CD4-positive, alpha-beta T cell treated with Interferon alpha-2 for 1 hour (primary cell): ENCODE results near the gene CALD1.

ENCODE experiments used
- DNase-seq, 2 donors: peaks; one replicate each; pipeline ENCODE4 v3.0.0-alpha.2; 2020 to 2022

Gene CALD1

DNA sequence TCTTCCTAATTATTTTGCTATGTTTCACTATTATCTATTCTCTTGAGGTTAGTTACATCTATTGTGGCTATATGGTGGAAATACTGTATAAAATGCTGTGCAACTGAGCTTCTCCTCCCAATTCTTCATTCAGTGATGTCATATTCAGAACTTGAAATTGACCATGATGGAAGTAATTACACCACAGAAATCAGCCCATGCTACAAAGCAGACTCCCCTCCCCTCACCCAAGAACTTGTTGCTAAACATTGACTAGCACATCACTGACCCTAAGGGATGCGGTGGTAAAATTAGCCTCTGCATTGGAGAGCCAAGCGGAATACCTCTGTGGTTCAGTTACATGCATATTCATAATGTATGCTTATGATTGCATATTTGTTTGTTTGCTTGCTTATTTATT is 8.8 kb downstream of the CALD1 start:
- DNase-seq = no peak

- DNase-seq = no peak
These were observed 10.7 kb downstream of the CALD1 start for GRCh38 chr7:134789967-134790685.

GRCh38 chr7:134792968-134793367 is 13.5 kb downstream of the CALD1 start:
- DNase-seq = no peak

DNA sequence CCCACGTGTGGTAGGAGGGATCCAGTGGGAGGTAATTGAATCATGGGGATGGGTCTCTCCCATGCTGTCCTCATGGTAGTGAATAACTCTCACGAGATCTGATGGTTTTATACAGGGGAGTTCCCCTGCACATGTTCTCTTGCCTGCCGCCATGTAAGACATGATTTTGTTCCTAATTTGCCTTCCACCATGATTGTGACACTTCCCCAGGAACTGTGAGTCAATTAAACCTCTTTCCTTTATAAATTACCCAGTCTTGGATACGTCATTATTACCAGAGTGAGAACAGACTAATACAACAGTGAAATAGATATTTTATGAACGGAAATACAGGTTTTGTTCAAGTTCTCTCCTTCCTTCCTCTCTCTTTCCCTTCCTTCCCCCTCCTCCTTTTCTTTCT is 15.8 kb downstream of the CALD1 start:
- DNase-seq = no peak

DNA sequence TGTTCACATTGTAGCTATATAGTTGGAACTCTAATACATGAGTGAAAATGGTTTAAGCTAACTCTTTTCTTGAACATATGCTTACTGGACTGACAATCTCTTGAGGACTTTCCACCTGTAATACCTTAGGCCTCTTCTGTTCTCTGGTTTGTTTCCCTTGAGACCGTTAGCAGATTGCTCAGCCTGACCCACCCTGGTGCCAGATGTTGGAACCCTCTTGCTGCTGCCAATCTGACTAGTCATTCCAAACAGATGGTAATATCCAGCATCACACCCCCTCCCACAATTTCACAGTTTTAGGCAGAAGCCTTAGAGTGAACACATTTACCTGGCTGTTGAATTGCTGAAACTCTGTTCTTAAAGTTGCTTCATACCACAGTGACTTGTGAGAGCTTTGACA is 18.7 kb downstream of the CALD1 start:
- no peak for DNase-seq

GRCh38 chr7:134799377-134799776 is 19.9 kb downstream of the CALD1 start:
- DNase-seq = no peak

DNA sequence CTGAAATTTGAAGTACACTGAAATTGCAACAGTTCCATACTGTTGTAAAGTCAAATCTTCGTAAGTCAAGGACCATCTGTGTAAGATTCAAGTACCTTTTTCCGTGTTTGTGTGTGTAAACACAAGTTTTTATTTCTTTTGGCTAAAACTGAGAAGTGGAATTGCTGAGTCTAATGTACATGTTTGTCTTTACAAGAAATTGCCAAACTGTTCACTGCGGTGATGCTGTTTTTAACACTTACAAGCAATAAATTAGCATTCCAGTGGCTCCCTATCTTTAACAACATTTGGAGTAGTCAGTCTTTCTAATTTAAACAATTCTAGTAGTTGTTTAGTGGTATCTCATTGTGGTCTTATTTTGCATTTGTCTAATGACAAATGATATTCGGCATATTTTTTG is 23.3 kb downstream of the CALD1 start:
- DNase-seq = no peak

DNA sequence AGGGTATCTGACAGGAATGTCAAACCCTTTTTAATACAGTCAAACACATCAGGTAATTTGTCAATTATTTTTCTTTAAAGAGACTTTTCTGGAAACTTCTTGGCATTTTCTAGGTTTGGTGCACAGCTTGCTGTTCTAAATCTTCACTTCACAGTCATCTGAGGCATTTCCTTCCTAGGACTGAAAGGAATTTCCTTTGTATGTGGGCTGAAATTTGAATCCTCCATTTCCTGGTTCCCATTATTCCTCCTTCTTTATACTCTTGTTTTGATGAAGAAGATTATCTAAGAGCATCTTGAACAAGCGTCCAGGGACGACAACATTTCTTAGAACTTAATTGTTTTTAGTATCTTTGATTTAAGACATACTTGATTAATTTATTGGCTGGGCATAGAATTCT is 24.9 kb downstream of the CALD1 start:
- no peak for DNase-seq

GRCh38 chr7:134804854-134805253 is 25.4 kb downstream of the CALD1 start:
- DNase-seq = no peak

DNA sequence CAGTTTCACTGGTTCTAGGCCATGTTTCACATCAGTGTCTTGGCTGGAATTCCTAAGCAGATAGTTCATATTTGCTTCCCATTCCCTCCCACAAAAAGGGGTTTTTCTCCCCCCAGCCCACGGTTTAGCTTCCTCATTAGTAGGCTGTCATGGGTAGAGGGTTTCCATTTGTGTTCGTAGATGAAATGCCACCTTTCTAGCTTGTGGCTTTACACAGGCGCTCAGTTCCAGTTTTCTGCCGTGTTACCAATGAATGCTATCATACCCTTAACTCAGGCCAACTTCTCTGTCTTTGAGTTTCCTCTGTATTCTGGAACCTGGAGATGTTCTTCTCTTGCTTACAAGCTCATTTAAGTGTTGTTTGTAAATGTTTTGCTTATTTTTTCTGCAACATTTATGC is 26.8 kb downstream of the CALD1 start:
- no peak for DNase-seq

DNA sequence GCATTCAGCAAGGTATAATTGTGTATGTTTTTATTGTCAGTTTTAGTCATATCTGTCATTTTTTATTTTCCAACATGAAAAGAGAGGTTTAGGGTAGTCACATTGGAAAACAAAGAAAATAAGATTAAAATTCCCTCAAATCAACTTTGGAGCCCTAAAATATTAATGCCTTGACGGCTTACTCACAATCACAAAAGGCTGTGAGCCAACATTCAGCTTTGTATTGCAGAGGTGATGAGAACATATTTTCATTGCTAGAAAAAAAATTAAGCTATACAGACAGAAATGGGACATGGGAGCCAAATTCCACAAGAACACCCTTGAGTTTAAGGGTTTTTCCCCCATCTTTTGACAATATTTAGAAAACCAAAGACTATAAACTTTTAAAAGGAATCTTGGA is 30.2 kb downstream of the CALD1 start:
- DNase-seq = no peak

GRCh38 chr7:134811765-134812164 is 32.3 kb downstream of the CALD1 start:
- DNase-seq = no peak

- no peak for DNase-seq
These were observed 34.4 kb downstream of the CALD1 start for GRCh38 chr7:134813663-134814396.

DNA sequence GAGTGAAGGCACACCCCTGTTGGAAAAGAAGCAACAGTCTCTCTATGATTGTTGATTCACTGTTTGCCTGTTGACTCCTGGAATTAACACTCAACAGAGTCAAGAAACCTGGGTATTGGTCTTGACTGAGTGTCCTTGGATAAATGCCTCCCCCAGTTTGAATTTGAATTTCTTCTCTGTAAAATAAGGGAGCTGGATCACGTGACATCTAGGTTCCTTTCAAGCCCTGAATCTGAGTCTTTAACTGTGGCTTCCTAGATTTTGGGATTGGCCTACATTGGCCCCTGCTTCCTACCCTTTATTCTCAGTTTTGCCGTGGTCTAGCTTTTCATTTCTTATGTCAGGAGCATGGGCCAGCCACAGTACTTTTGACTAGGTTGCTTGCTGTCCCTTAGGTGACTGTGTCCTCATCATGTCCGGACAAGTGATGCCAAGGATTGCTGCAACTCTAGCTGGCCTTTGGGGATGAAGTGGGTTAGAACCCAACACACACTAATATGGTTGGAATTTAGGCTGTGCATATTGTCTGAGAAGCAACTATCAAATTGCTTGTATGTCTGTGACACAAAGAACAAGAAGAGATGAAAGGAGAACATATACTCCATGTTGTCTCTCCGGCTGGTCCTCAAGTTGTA is 35.4 kb downstream of the CALD1 start:
- DNase-seq = no peak

- DNase-seq = no peak
These were observed 39.3 kb downstream of the CALD1 start for GRCh38 chr7:134818613-134819345.

DNA sequence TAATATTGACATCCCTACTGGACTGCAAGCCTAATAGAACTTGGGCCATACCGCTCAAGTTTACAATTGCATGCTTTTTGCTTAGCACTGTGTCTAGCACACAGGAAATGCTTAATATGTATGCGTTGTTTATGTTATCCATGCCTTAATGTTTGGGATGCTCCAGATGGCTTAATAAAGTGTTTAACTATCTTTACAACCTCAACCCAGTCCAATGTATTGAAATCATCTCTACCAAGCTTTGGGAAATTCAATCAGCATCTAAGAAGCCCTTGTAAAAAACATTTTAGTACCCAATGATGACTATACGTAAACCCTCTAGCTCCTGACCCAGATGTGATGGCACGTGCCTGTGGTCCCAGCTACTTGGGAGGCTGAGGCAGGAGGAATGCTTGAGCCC is 40.0 kb downstream of the CALD1 start:
- no peak for DNase-seq

- no peak for DNase-seq
These were observed 40.9 kb downstream of the CALD1 start for GRCh38 chr7:134820295-134820694.

DNA sequence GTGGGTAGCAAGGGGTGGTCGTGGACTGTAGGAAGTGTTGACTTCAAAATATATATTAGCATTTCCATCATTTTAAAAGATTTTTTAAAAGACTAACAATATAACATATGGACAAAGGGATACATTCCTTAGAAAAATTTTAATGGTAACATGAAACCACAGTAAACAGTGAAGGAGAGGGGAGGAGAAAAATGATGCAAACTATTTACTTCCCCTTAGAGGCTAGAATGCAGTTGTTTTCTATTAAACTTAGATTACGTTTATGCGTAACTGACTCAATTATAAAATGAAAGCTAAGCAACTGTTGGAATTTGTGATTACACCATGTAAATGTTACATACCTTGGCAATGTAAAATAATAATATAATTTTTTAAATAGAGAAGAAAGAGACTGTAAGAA is 41.3 kb downstream of the CALD1 start:
- no peak for DNase-seq

GRCh38 chr7:134823400-134823799 is 44.0 kb downstream of the CALD1 start:
- DNase-seq = no peak

- DNase-seq = no peak
These were observed 46.2 kb downstream of the CALD1 start for GRCh38 chr7:134825666-134826065.

DNA sequence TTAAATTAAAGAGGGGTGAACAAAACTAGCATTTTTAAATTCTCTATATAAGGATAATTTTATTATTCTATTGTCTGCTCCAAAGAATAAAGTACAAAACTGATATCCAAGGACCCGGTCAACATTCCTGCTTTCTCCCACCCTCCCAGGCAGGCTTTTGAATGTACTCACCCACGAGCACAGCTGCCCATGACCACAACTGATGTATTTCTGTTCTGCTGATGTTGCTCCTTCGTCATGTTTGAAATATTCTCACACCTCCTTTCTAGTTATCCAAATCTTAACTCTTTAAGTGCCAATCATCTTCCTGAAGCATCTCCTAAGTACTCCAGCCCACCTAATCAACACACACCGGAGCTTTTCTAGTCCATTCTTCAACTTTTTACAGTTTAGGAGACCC is 46.7 kb downstream of the CALD1 start:
- no peak for DNase-seq

DNA sequence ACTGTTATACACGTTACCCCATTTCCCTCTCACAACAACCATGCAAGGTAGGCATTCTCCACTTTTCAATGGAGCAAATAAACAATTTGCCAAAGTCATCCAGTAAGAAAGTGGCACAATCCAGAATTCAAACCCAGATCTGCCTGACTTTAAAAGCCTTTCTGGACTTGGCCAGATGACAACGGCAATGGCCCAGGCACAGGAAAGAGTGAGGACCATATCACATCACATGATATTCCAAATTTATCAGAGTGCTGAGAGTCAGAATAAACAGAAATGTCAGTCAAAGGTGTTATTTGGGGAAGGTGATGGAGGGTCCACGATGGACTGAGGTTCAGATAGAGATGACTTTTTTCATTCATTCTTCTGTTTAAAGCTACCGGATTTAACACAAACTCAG is 48.0 kb downstream of the CALD1 start:
- no peak for DNase-seq

- no peak for DNase-seq
These were observed 48.5 kb downstream of the CALD1 start for GRCh38 chr7:134827889-134828288.

DNA sequence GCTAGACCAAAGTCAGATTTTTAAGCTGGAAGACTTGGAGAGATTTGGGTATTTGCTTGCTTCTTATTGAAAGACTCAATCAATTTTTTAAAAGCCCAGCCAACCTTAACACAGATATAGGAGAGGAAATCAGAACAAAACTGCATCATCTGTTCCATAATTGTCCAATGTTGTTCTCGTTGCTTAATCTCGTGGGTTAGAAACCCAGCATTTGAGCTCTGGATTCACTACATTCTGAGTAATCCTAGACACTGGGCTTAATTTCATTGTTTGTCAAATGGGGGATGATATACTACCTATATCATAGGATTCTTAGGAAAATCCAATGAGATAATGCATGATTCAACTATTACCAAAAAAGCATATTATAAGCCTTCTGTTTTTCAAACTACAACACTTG is 48.9 kb downstream of the CALD1 start:
- DNase-seq = no peak
